Neural progenitor cell (in vitro differentiated cells): ENCODE results near the gene DPH1.

Experiments used
- CTCF ChIP-seq: fragments of 200-600 bp; sonication (generic); IDR thresholded peaks from 2 replicates; pipeline ENCODE4 v1.5.1; 2017; ENCODE audit warnings: antibody characterized with exemption, mild to moderate bottlenecking
- EZH2 ChIP-seq: fragments of 200-600 bp; sonication (generic); IDR thresholded peaks from 2 replicates; pipeline ENCODE4 v1.6.1; 2017; ENCODE audit warnings: antibody characterized with exemption, mild to moderate bottlenecking, moderate library complexity
- EZH2phosphoT487 ChIP-seq: fragments of 200-600 bp; sonication (generic); IDR thresholded peaks from 2 replicates; pipeline ENCODE4 v1.6.1; 2017; ENCODE audit warnings: antibody characterized with exemption

GRCh38 chr17:2084766-2085647, 55.1 kb downstream of the DPH1 start:
- no peak for TF ChIP-seq CTCF
- TF ChIP-seq EZH2 = no peak
- no peak for TF ChIP-seq EZH2phosphoT487
